Stimulated activated CD4-positive, alpha-beta T cell treated with anti-CD3 and anti-CD28 coated beads, TNF-alpha, amount 100 ng/mL, for 1 hour (primary cell): ENCODE data around the gene RGMA.
"Not testable (repeated sequence)": the region's sequence is repeated elsewhere in the genome, so short reads cannot be mapped to it uniquely, and the experiment has no call there.

Experiments used
- DNase-seq, 3 donors: peaks; one replicate each; pipeline ENCODE4 v3.0.0-alpha.2; 2020; ENCODE audit warnings: low read depth in 3 of 3, low spot score in 1 of 3

Gene RGMA

GRCh38 chr15:93067649-93068085 is 21.3 kb downstream of the RGMA start:
- no peak for DNase-seq

DNA sequence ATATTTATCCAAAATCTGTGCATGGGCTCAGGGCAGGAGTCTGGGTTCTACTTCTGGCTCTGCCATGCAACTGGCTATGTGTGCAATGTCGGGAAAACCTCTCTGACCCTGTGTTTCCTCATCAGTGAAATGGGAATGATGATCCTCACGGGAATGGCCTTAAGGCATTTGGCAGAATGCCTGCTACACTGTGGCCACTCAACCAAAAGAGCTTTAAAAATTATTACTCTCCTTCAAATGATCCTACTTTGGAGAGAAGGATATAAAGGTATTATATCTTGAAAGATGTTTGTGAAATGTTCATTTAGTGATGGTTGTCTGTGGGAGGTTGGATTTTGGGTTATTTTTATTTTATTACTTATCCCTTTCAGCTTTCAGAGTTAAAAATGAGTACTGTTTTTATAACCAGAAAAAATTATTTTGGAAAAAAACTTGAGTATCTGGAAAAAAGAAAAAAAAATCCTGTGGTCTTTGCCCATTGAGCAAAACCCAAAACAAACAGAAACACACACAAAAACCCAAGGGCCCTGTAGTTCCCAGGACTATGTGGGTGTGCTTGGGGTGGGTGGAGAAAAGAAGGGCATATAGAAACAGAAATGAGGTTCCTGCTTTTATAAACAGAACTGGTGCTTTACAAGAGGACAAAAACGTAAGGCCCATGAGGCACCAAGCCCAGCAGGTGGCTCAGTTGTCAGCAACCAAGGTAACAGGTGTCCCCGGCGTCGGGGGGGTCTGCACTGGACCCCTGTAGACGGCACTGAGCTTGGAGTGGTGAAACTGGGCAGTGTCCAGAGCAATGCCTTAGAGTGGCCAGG is 22.0 kb downstream of the RGMA start:
- DNase-seq = no peak

GRCh38 chr15:93066224-93066681 is 22.8 kb downstream of the RGMA start:
- no peak for DNase-seq

DNA sequence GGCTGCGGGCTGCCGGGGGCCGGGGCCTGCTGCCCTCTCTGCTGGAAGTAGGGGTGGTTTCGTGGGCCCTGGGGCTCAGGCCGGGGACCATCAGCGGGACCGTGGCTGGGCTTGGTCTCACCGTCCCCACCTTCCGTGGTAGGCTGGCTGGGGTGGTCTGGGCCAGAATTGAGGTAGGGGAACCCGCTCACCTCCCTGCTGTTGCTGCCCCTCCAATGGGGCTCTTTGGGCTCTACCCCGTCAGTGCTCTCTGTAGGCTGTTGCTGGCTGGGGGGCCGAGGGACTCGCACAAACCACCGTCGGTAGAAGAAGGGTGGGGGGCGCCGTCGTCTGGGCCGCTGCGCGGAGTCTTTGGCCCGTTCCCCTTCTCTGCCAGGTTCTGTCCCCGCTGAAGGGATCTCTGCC is 23.4 kb downstream of the RGMA start:
- no peak for DNase-seq

- no peak for DNase-seq
Observed at GRCh38 chr15:93063796-93064690, 25.0 kb downstream of the RGMA start.

DNA sequence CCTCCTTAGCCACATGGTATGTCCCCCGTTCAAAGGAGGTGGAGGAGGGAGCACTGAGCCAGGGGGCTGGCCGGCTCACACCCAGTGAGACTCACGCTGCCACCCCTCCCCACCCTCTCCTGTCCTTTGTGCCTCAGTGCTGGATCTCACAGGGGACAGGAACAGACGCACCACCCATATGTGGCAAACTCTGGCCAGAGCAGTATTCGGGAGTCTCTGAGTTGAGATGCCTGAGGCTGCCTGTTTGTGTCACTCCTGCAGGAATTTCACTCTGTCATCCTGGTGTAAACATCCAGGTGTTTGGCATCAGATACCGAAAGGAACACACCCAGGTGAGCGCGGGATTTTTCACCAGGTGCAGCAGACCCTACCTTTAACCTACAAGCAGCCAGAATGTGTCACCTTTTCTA is 25.7 kb downstream of the RGMA start:
- DNase-seq = no peak

GRCh38 chr15:93062628-93063261 is 26.3 kb downstream of the RGMA start:
- DNase-seq = not testable (repeated sequence)

DNA sequence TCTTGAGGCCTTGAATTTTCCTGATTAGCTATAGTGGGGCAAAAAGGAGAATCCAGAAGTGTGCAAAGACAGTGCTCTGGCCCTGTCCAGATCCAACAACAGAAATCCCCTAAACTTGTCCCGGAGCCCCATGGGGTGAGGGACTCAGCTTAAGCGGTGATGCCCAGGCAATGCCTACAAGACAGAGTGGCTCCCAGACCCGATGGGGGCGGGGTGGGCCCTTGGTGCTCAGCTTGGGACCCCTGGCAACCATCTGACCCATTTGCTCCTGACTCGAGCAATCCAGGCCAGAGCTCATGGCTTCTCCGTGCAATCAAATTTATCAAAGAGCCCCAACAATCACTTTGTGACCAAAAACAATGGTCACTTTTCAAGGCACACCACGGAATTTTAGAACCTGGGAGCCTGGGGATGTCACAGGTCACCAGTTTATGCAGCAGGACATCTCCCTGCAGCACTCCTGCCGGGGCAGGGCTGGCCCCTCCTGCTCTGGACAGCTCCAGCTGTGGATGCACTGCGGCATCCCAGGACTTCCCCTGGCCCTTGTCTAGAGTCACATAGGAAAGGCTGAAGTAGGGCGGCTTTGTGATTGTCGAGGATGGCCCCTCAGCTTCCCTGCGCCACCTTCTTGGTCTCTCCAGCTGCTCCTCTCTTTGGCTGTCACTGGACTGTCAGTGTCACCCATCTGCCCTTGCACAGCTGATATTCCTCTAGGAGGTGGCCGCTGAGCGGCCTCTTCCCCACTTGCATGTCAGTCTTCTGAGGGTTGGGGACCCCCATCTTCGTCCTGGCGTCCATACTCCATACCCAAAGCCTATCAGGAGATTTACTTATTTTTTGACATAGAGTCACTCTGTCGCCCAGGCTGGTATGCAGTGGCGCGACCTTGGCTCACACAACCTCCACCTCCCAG is 28.4 kb downstream of the RGMA start:
- DNase-seq = no peak

GRCh38 chr15:93059442-93059841 is 29.6 kb downstream of the RGMA start:
- DNase-seq = no peak

GRCh38 chr15:93058904-93059427 is 30.0 kb downstream of the RGMA start:
- no peak for DNase-seq

GRCh38 chr15:93058128-93058527 is 30.9 kb downstream of the RGMA start:
- DNase-seq = no peak

- DNase-seq = no peak
Observed at GRCh38 chr15:93057618-93058017, 31.4 kb downstream of the RGMA start.

GRCh38 chr15:93056836-93057235 is 32.2 kb downstream of the RGMA start:
- no peak for DNase-seq

DNA sequence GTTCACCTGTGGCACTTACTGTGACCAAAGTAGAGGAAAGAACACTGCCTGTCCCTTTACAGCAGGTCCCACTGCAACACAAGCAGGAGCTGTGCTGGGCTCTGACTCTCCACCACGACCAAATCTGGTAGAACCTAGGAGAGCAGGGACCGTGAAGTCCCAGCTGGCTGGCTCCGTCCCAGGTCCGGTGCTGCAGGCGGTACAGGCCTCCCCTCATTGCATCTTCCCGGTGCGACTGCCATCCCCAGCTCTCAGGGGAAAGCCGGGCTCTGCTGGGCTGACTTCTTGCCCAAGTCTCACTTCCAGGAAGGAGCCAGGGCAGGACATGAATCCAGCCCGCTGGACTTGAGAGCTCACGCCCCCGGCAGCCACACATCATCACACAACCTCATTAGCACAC is 33.8 kb downstream of the RGMA start:
- no peak for DNase-seq

GRCh38 chr15:93052090-93052879 is 36.7 kb downstream of the RGMA start:
- DNase-seq = no peak

GRCh38 chr15:93051236-93052089 is 37.5 kb downstream of the RGMA start:
- no peak for DNase-seq

DNA sequence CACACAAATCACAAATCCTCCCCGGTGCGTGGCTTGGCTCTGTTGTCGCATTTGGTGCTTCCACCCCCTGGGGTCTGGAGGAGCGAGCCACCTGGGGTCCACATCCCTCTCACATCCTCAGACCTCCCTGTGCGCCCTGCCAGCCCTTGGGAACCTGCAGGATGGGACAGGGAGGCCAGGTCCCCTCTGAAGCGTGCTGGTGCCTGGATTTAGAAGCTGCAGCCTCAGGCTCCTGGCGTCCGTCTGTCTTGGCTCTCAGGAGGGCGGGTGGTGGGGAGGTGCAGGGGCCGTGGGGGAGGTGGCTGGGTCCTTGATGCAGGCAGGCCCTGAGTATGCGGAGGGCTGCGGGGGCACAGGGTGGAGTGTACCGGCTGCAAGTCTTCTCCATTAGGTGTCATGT is 38.4 kb downstream of the RGMA start:
- DNase-seq = no peak

- no peak for DNase-seq
Observed at GRCh38 chr15:93049914-93050578, 39.0 kb downstream of the RGMA start.
